BJ (cell line): ENCODE results near the gene APCDD1L. TPM values are rescaled to one million over a fixed set of nuclear protein-coding genes. Genes with fewer than 3 reads are reported as not detected.
"Not testable (repeated sequence)": the region's sequence is repeated elsewhere in the genome, so short reads cannot be mapped to it uniquely, and the experiment has no call there.

Experiments used
- CTCF ChIA-PET: fragments of 350-600 bp; formaldehyde crosslinking; extraction: SDS; loops from one replicate; lab custom pipeline; 2021; ENCODE audit warnings: antibody characterized with exemption, inconsistent platforms; lab: Yijun Ruan, JAX
- POLR2A ChIA-PET: fragments of 300-600 bp; sonication (Branson Sonifier 250); formaldehyde crosslinking; extraction: SDS; loops from one replicate; lab custom pipeline; 2021; ENCODE audit warnings: antibody characterized with exemption; lab: Charles Lee
- DNase-seq: peaks from one replicate; pipeline ENCODE4 v3.0.0-alpha.2; 2011; ENCODE audit warnings: low read depth
- H3K27me3 ChIP-seq: 2 replicates; pipeline ENCODE4 v1.6.0; 2011; ENCODE audit warnings: low read length; ENCODE audit not compliant: control insufficient read depth, insufficient read depth
- H3K36me3 ChIP-seq: 2 replicates; pipeline ENCODE4 v1.5.1; 2011; ENCODE audit warnings: low read length; ENCODE audit not compliant: control insufficient read depth, insufficient read depth
- H3K4me3 ChIP-seq: 2 replicates; pipeline ENCODE4 v1.5.1; 2011; ENCODE audit warnings: low read depth, mild to moderate bottlenecking, control low read depth, low read length
- polyA plus RNA-seq: library from polyadenylated mRNA; depleted of rRNA; stranded (reverse); fragments of >200 nt; gene quantifications from 2 replicates; pipeline ENCODE4 v1.2.3, GENCODE V29; 2011
- TF ChIP-seq, protein P1 (sequence below): IDR thresholded peaks from 2 replicates; pipeline ENCODE4 v1.5.1; 2011; ENCODE audit warnings: low read depth, mild to moderate bottlenecking, control low read depth, inconsistent platforms, low read length, moderate library complexity; ENCODE audit not compliant: insufficient read depth

APCDD1L gene
- polyA plus RNA-seq, 1 experiment = 2.5 TPM

DNA sequence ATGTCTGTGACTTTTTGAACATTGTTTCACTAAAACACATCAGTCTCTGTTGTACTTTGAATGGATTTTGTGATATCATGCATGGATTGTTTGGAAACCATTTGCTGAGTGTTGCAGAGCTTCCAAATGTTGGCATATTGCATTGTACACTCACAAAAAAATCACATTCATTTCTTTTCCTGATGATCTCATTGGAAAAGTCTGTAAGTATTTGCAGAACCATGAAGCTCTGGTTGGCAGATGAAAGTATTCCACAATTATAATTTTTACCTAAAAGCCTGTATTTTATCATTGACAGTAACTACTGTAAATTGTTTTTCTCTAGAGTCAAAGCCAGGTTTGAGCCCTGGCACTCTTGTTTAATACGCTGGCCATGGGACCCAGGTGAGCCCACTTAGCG lies 84.1 kb downstream of the APCDD1L start:
- CTCF ChIA-PET = interaction anchor here (0.6 to 2.5 kb wide), 4 partner anchors 8 to 186 kb away, joined by 3 to 9 read pairs (median 4); no protein-coding TSS in a partner anchor
- no peak for DNase-seq
- Histone ChIP-seq H3K4me3 (no peak overlapping the region), H3K27me3 (no peaks in the 10 kb centered on the region), H3K36me3 (peaks cover 3% of the 10 kb centered on the region; the same call in 1 of the 2 replicates)
- TF ChIP-seq, protein P1, sequence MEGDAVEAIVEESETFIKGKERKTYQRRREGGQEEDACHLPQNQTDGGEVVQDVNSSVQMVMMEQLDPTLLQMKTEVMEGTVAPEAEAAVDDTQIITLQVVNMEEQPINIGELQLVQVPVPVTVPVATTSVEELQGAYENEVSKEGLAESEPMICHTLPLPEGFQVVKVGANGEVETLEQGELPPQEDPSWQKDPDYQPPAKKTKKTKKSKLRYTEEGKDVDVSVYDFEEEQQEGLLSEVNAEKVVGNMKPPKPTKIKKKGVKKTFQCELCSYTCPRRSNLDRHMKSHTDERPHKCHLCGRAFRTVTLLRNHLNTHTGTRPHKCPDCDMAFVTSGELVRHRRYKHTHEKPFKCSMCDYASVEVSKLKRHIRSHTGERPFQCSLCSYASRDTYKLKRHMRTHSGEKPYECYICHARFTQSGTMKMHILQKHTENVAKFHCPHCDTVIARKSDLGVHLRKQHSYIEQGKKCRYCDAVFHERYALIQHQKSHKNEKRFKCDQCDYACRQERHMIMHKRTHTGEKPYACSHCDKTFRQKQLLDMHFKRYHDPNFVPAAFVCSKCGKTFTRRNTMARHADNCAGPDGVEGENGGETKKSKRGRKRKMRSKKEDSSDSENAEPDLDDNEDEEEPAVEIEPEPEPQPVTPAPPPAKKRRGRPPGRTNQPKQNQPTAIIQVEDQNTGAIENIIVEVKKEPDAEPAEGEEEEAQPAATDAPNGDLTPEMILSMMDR = no peak
- POLR2A ChIA-PET = no interaction called here

DNA sequence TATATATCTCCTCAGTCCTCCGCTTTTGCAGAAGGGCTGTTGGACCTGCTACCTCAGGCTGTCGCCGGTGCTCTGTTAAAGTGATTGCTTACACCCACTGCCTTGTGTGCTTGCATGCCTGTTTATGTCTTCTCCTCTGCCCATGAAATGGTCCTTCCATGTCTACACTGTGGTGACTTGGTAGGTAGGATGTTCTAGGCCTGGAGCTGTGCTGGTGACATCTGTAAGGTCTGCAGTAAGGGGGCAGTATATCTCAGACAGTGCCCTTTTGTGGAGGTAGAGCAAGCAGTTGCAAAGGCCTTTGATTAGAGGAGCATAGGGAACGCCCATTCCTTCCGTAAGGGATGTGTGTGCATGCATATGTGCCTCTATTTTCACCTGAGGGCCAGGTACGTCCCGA lies 85.9 kb downstream of the APCDD1L start:
- no peak for DNase-seq
- Histone ChIP-seq H3K27me3 (no peaks in the 10 kb centered on the region), H3K4me3 (no peak overlapping the region), H3K36me3 (peaks cover 1% of the 10 kb centered on the region; the same call in 1 of the 2 replicates)
- ChIA-PET CTCF (interaction anchor here (2.5 kb wide), 1 partner anchor 18 kb away, joined by 9 read pairs; no protein-coding TSS in a partner anchor), POLR2A (no interaction called here)
- TF ChIP-seq, protein P1 = no peak

DNA sequence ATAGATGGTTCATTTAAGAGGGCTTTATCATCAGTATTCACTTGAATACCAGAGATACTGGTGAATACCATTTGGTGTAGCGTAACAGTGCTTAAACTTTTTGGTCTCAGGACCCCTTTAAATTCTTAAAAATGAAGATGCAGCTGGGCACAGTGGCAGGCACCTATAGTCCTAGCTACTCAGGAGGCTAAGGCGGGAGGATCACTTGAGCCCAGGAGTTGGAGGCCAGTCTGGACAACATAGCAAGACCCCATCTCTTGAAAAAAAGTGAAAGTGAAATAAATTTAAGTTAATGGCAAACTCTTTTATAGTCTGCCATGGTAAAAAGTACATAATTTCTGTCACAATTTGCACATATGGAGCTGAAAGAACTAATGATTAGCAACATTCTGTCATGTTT lies 86.8 kb downstream of the APCDD1L start:
- no peaks in the 10 kb centered on the region for H3K27me3 ChIP-seq
- no peak for DNase-seq
- no peak overlapping the region for H3K4me3 ChIP-seq
- POLR2A ChIA-PET = no interaction called here
- peaks cover 1% of the 10 kb centered on the region for H3K36me3 ChIP-seq
- CTCF ChIA-PET = no interaction called here
- TF ChIP-seq, protein P1 = no peak

DNA sequence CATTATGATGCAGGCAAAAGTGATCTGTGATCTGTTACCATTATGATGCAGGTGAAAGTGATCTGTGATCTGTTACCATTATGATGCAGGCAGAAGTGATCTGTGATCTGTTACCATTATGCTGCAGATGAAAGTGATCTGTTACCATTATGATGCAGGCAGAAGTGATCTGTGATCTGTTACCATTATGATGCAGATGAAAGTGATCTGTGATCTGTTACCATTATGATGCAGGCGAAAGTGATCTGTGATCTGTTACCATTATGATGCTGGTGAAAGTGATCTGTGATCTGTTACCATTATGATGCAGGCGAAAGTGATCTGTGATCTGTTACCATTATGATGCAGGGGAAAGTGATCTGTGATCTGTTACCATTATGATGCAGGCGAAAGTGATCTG lies 87.6 kb downstream of the APCDD1L start:
- DNase-seq, POLR2A ChIA-PET, H3K27me3 ChIP-seq, CTCF ChIA-PET, H3K36me3 ChIP-seq, H3K4me3 ChIP-seq: not testable (repeated sequence)

DNA sequence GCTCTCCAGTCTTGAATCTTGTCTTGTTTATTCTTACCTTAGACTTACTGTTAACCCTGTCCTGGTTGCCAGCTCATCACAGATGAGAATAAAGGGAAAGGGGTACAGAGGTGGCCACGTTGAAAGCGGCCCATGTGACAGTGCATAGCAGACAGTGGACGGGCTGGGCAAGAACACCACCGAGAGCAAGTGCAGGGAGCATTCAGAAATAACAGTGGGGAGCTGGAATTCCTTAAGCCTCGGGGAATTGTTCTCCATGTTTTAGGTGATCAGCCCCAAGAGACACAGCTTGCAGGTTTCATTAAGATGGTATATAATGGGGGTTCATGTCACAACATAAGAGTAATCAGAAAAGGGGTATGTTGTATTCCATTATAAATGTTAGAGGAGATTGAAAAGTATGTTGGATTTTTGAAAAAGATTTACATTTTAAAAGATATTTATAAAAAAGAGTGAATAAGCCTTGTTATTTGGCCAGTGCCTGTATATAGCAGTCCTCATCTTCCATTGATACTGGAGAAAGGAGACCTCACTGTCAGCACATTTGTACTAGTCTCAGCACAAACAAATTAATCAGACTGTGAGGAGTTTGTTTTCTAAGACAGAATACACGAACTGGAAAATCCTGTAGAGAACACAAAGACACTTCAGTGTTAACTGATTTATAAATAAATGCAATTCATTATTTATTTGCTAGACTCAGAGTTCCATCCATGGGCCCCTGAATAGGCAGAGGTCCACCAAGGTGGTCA lies 90.8 kb downstream of the APCDD1L start:
- ChIA-PET CTCF (interaction anchor here (1.5 kb wide), 1 partner anchor 23 kb away, joined by 4 read pairs; no protein-coding TSS in a partner anchor), POLR2A (no interaction called here)
- TF ChIP-seq, protein P1 = no peak
- Histone ChIP-seq H3K4me3 (no peak overlapping the region), H3K27me3 (no peaks in the 10 kb centered on the region), H3K36me3 (peaks cover 3% of the 10 kb centered on the region)
- no peak for DNase-seq
